NCI-H128 (cell line): Measurements from ENCODE around the gene KRTAP10-1.
"Not testable (repeated sequence)": the region's sequence is repeated elsewhere in the genome, so short reads cannot be mapped to it uniquely, and the experiment has no call there.

Experiments used
- DNase-seq: peaks from one replicate; lab custom pipeline; 2025; ENCODE audit not compliant: unreplicated experiment; lab: John Stamatoyannopoulos, UW

KRTAP10-1 gene

DNA sequence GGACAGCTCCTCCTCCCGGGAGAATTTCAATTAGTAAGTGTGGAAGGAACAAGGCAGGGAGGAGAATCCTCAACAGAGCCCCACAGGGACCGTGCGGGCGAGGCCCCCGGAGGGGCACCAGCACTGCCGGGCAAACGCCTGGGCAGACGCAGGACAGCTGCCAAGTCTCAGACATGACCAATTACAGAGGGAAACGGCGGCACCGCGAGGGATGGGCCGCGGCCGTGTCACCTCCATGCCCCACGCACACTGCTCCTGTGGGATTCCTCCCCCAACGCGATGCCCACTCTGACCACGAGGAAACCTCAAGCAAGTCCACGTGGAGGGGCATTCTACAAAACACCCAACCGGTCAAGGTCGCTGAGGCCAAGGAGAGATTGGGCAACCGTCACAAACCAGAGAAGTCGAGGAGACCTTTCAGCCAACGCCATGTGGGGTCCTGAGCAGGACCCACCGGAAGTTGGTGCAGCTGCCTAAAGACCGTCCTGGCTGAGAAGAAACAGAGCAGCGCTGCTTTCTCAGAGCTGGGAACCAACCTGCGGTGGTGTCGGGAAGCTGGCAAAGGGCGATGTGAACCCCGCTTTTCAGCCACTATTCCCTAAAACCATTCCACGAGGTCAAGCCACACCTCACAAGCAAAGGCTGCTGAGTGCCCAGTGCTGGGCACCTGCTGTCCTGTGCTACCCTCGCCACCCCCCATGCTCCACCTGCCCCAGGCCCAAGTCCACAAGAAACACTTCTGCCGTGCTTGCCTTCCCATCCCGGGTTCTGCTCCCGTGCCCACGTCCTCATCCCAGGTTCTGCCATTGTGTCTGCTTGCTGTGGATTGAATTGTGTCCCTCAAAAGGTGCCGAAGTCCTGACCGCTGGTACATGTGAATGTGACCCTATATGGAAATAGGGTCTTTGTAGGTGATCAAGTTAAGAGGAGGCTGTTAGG is 32.1 kb upstream of the KRTAP10-1 start:
- no peak for DNase-seq

DNA sequence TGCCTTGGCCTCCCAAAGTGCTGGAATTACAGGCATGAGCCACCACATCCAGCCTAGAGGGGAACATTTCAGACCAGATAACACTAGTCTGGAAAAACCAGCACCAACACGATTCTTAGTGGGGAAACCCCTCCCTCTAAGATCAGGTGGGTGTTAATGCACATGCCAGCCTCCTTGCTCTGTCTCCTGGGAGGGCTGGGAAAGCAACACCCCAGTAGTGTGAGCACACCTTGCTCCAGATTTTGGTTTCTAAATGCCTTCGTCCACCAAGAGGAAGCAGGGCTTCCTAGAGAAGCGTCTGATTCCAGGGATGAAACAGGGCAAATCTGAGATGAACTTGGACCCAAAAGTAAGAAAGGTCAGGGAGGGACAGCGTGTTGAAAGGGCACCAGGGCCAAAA is 31.3 kb upstream of the KRTAP10-1 start:
- DNase-seq, result no peak

DNA sequence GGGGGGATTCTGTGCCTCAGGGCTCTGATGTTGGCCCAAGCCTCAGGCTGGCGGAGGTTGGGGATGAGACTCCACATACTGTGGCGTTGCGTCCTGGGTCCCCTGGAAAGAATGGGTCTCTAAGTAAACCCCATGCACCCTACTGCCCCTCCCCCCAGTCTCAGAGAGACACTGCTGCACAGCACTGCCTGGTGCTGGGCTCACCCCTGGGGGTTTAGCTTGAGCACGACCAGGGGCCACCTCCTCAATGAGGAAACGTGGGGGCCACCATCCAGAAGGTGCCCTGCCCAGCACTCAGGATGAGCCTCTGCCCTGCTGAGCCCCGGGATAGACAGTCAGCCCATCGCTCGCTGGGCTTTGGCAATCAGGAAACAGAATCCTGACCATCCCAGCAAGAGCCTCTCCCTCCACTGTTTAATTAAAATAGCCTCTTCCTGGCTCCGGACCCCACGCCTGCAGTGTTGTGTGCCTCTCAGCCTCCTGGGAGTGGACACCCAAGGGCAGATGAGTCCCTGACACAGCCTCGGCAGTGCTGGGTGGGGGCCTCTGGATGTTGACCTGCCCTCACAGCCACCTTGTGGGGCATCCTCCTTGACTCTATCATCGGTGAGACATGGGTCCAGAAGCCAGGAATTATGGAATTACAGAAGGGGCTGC is 30.0 kb upstream of the KRTAP10-1 start:
- no peak for DNase-seq

DNA sequence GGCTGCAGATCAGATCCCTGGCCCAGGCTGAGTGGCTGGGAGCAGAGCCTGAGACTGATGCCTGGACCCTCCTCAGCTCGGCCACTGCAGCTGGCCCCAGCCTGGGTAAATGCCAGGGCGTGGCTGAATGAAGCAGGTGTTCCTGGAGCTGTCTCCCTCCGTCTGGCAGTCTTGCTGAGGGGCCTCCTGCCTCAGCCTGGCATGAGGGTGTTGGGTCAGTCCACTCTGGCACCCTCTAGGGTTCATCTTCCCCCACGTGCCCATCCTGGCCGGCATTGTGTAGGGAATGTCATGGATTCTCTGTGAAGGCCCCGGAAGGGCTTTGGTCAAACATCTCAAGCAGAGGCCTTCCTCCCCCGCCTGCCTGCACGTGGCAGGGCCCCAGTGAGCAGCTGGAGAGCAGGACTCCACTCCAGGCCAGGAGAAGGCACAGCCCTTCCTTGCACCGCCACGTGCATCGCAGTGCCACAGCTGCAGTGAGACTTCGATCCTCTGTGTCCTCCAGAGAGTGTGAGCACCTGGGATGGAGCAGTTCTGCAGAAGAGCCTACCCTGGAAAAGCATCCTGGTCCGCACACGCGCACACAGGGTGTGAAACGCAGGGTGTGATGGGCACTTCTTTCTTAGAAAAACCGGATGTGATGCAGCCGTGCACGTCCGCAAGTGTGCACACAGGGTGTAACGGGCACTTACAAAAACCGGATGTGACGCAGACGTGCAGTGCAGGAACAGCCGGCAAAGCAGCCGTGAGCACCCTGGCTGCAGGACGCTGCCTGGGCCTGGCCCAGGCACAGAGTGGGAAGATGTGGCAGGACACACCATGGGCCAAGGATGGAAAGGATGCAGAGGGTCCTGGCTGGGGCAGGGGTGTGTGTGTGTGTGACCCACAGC is 28.9 kb upstream of the KRTAP10-1 start:
- DNase-seq, result no peak

DNA sequence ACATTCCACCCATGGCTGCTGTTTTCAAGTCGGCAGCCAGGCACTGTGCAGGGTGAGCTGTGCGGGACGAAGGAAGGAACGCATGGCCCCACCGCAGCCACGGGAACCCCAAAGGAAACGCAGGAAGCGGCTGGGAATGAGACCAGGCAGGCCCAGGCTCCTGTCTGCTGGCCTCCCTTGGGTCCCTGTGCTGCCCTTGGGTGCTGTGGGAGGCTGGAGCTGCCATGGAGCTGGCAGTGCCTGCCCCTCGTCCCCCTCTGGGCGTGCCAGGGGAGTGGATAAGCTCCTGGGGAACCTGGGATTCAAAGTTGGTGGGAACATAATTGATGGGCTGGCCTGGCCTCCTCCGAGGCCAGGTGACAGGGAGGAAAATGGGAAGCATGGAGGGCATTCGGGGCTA is 28.3 kb upstream of the KRTAP10-1 start:
- DNase-seq, result no peak

DNA sequence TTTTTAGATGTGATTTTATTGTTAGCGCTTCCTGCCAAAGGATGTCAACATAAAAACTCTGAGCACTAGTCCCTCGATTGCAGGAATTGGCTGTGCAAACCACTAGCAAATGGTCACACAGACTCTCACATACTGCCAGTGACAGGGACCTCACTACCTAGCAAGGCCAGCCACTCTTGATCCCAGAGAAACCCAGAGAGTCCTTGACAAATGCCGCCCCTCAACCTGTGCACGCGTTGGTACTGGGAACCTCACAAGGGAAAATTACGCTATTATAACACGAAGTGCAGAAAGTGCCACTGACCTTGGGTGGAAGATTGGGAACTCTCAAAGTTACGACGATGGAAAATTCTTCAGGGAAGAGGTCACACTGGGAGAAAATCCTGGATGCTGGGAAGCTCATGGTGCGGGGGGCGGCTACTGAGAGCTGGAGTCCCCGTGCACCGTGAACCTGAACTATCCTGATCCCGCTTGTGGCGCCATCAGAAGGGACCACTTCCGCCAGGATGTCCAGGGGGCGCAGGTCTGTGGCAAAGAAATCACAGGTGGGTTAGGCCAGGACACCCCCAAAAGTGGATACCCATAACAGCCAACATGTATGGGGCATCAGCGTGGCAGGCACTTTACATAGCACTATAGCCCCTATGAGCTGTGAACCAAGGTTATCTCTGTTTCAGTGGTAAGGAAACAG is 27.6 kb upstream of the KRTAP10-1 start:
- DNase-seq, result no peak

DNA sequence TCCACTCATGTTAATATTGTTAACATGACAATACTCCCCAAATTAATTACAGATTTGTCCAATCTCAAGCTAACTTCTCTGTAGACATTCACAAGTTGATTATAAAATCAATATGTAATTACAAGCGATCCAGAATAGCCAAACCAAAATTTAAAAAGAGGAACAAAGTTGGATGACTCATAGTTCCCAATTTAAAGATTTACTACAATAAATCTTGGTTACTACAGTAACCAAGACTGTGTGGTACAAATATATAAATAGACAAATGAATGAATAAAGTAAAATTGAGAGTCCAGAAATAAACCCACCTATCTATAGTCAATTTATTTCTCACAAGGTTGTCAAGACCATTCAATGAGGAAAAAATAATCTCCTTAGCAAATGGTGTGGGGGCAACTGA is 26.4 kb upstream of the KRTAP10-1 start:
- no peak for DNase-seq

DNA sequence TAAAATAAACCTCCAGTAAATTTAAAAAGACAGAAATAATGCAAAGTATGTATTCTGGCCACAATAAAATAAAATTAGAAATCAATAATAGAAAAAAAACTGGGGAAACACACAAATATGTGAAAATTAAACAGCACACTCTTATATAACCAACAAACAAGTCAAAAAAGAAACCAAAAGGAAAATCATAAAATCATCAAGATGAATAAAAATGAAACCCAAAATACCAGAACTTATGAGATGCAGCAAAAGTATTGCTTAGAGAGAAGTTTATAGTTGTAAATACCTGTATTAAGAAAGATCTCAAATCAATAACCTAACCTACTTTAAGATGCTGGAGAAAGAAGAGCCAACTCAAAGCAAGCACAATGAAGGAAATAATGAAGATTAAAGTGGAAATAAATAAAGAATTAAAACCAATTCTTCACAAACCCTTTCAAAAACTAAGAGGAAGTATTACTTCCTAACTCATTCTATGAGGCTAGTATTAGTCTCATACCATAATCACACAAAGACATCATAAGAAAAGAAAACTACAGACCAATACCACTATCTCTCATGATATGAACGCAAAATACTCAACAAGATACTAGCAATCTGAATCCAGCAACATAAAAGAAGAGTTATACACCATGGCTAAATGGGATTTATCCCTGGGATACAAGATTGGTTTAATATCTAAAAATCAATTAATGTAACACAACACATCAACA is 25.0 kb upstream of the KRTAP10-1 start:
- DNase-seq, result no peak

DNA sequence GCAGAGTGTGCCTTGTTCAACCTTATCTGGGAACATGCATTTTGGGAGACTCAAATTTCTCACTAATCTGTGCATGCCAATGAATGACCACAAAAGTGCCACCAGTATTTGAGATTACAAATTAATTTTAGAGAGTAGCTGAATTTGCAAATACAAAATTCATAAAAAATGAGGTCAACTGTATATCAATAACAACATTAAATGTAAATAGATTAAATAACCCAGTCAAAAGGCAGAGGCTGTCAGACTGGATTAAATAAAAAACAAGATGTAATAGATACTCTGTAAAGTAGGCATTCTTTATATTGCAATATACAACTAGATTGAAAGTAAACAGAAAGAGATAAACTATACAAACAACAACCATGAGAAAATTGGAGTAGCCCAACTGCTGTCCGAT is 24.1 kb upstream of the KRTAP10-1 start:
- no peak for DNase-seq

DNA sequence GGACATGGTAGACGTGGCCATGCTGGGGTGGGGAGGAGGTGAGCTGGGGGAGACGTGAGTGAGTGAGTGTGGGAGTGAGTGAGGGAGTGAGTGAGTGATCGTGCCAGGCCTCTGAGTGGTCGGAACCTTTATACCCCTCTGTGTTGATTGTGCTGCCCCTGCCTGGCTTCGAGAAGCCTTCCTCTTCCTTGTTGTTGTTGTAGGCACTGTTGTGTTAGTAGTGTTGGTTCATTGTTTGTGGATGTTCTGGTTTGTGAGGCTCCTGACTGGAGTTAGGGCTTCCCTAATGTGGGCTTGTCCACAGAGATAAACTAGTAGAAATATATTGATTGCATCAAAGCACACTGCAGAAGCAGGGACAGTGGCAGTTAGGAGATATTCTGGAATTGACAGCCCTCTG is 18.7 kb upstream of the KRTAP10-1 start, which contains the start of gene KRTAP10-3:
Gene KRTAP10-3 (minus strand): TSS at position 101 of the 400 bp plus-strand sequence. CDS start 80 bp downstream, at position 21.
- no peak for DNase-seq

DNA sequence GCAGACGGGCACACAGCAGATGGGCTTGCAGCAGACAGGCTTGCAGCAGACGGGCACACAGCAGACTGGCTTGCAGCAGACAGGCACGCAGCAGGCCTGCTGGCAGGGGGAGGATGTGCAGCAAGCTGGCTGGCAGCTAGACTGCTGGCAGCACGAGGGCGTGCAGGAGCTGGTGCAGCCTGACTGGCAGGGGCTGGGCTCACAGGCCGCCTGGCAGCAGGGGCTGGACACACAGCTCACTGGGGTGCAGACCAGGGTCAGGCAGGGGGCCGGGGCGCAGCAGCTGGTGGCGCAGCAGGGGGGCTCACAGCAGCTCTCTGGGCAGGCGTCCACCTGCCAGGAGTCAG is 18.3 kb upstream of the KRTAP10-1 start:
- DNase-seq, result not testable (repeated sequence)

DNA sequence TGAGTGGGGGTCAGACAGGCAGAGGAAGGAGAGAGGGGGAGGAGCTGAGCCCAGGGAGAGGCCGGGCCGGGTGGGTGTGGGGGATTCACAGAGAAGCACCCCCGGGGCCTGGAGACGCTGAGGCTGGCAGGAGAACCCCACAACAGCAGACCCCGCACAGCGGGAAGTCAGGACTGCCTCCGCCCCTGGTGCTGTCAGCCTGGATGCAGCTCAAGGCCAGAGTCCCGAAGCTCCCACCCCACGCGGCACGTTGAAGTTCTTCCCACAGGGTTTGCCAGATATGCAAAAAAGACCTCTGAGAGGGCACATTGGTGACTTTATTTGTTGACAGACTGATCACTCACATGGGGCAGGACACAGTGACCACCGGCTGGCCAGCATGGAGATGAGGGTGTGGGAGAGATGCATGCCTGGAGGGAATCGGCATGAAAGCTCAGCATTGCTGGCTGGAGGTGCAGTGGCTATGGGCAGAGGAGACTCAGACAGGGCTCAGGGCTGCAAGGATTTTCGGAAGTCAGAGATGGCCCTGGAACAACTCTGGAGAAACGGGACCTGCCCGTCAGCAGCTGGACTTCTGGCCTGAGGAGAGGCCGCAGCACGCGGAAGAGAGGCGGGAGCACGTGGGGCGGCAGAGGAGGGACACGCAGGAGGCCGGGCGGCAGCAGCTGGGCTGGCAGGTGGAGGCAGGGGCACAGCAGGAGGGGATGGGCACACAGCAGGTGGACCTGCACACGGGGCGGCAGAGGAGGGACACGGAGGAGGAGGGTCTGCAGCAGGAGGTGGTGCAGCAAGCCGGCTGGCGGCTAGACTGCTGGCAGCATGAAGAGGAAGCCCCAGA is 17.7 kb upstream of the KRTAP10-1 start:
- DNase-seq, result no peak

DNA sequence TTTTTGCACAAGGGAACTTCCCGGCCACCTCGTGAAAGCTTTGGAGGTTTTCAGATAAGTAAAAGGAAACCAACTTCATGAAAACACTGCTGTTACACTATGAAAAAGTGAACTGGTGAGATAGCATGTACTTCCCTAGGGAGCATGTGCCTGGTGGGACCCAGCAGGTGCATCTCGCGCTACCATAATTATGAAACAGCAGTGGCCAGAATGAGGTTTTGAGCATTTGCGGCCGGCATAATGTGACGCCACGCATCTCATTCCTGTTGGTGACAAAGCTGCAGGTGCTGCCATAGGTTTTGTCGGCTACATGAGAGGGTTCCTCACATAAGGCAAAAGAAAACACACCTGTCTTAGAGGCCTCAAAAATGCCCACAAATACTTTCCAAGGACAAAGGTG is 16.9 kb upstream of the KRTAP10-1 start:
- DNase-seq, result no peak

DNA sequence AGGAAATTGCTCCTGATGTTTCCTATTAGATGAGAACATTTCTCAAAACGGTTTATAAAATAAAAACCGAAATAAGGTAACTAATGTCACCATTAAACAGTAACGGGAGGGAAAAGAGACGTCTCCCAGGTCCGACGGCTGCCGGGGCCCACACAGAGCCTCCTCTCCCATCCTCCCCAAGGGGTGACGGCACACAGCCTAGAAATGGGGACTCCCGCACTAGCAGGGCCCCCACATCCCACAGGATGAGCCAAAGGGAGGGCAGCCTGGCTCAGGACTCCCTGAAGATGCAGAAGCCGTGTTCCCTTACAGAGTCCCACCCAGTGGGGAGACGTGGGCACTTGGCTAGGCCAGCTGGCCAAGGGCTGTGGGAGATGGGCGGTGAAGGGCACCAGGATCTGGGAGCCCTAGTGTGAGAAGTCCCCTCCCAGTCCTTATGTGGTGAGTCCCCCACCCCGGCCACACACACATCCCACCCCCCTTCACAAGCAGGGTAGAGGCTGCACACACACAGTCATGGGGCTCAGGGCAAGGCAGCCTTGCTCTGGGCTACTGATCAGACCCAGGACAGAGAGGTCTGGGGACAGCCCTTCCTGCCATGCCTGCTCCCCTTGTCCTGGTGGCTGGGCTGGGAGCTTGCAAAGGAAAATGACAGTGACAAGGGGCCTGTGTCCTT is 15.3 kb upstream of the KRTAP10-1 start:
- no peak for DNase-seq

DNA sequence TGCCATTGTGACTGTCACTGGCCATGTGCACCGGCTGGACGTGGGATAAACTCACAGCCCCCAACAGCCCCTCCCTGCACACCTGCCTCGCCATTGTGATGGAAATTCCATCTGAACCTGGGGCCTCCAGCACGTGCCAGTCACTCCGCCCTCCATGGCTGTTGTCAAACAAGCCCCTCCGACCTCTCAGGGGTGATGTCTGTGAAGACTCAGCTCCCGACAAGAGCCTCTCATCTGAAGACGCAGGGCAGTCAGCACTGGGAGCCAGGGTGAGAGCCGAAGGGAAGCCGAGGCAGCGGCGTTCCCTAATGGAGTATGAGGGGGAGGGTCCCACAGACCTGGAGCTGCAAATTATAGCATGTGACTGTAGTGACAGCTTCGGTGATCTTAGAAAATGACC is 12.7 kb upstream of the KRTAP10-1 start:
- no peak for DNase-seq

DNA sequence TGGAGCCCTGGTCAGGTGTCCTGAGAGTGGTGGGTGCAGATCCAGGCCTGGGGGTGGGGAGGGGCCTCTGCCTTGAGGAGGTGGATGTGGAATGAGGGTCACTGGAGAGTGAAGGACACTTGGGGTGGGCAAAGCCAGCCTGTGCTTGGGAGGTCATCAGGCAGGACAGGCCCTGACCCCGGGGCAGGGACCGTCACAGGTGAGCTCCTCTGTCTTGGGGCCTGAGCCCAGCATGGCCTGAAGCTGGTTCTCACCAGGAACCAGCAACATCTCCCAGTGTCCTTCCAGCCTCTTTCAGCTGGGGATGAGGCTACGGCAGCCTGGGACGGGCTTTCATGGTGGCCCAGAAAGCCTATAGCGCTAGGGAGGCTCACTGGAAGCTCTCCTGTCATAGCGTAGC is 12.1 kb upstream of the KRTAP10-1 start:
- no peak for DNase-seq

DNA sequence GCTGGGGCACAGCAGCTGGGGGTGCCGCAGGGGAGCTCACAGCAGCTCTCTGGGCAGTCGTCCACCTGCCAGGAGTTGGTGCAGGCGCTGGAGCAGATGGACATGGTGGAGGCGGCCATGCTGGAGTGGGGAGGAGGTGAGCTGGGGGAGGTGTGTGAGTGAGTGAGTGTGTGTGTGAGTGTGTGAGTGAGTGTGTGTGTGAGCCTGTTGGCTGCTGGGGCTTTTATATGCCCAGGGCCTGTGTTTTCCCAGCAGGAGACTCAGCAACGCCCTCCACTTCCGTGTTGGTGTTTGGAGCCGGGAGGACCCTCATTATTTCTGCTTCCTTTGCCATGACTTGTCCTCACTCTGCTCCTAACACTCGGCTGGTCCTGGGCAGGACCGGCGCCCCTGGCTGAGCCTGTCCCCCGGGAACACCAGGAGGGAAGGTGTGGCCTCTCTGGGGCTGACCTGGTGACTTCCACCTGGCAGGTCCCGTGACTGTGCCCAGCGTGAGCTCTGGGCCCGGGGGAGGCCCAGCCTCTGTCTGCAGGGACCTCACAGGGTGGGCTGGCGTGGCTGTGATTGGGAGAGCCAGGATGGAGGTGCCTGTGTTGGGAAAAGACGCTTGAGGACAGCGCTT is 11.5 kb upstream of the KRTAP10-1 start, which contains the start of gene KRTAP10-2:
Gene KRTAP10-2 (minus strand): TSS at position 166 of the 622 bp plus-strand sequence. CDS start 47 bp downstream, at position 119.
- DNase-seq, result no peak

DNA sequence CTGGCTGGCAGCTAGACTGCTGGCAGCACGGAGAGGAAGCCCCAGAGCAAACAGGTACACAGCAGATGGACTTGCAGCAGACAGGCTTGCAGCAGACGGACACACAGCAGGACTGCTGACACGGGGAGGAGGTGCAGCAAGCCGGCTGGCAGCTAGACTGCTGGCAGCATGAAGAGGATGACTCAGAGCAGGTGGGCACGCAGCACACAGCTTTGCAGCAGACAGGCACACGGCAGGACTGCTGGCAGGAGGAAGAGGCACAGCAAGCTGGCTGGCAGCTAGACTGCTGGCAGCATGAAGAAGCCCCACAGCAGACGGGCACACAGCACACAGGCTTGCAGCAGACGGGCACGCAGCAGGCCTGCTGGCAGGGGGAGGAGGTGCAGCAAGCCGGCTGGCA is 10.8 kb upstream of the KRTAP10-1 start:
- DNase-seq, result no peak
